CMK (cell line): ENCODE results near the gene NAP1L4.

Experiments
- DNase-seq: peaks from one replicate; pipeline ENCODE4 v3.0.0-alpha.2; 2010; ENCODE audit warnings: low read depth

The NAP1L4 gene

DNA sequence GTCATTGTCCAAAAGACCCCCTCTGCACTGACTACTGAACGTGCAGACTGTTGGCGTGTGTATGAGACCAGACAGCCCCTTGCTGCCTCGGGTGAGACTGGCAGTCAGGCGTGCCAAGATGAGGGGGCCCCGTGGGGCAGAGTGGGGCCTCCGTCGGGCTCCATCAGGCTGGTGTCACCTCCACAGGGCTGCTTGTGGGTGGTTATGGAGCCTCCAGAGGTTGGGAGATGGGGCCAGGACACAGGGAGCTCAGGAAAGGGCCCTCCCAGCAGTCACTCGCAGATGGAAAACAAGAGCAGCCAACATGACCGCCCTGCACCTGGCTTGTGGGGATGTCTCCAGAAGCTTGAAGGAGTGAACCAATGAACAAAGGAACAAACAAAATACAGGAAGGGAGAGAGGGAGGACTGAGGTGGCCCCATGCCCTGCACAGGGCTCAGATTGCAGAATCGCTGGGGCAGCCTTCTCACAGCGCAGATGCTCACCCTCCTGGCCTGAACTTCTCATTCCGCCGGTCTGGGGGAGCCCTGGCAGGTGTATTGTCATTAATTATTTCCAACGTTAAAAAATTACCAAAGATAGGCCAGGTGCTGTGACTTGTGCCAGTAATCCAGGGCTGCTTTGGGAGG, 57.4 kb downstream of the NAP1L4 start:
- DNase-seq, result no peak

DNA sequence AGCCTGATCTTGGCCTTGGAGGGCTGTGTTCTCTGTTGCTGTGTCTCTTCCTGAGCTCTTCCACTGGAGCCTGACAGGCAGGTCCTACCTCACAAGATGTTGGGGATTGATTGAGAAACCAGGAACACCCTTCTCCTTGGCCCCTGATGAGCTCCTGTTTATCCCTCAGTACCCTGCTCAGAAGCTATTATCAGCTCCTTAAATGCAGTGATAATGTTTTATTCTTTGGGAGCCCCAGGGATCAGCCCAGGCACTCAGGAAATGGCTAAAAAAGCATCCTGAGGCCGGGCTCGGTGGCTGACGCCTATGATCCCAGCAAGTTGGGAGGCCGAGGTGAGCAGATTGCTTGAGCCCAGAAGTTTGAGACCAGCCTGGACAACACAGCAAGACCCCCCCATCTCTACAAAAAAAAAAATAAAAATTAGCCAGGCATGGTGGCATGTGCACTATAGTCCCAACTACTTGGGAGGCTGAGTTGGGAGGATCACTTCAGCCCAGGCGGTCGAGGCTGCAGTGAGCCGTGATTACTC, 58.0 kb downstream of the NAP1L4 start:
- DNase-seq, result no peak

DNA sequence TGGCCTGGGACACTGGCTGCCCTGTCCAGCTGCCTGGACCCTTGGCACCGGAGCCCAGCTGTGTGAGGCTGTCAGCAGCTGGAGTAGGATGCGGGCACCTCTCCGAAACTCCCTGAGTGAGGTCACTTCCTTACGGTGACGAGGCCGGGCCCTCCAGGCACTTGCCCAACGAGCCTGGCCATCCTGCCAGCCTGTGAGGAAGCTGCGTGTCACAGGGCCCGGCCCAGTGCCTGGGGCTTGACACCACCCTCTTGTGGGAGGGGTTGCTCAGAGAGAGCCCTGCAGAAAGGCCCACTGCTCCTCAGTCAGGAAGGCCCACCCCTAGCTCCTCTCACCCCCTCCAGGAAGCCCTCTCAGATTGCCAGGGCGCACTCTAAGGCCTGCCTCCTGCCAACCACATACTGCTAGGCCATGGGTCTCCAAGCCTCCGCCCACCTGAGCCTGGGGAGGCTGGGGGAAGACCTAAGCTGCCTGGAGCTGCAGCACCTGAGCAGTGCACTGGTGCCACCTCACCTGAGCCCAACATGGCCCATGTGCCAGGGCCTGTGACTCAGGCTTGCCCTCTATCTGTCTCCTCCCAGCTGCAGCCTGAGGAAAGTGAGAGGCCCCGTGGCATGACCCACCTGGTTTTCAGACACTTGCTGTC, 58.6 kb downstream of the NAP1L4 start:
- DNase-seq, result peak; percentile 42

GRCh38 chr11:2932850-2933251, 59.3 kb downstream of the NAP1L4 start:
- DNase-seq, result no peak

DNA sequence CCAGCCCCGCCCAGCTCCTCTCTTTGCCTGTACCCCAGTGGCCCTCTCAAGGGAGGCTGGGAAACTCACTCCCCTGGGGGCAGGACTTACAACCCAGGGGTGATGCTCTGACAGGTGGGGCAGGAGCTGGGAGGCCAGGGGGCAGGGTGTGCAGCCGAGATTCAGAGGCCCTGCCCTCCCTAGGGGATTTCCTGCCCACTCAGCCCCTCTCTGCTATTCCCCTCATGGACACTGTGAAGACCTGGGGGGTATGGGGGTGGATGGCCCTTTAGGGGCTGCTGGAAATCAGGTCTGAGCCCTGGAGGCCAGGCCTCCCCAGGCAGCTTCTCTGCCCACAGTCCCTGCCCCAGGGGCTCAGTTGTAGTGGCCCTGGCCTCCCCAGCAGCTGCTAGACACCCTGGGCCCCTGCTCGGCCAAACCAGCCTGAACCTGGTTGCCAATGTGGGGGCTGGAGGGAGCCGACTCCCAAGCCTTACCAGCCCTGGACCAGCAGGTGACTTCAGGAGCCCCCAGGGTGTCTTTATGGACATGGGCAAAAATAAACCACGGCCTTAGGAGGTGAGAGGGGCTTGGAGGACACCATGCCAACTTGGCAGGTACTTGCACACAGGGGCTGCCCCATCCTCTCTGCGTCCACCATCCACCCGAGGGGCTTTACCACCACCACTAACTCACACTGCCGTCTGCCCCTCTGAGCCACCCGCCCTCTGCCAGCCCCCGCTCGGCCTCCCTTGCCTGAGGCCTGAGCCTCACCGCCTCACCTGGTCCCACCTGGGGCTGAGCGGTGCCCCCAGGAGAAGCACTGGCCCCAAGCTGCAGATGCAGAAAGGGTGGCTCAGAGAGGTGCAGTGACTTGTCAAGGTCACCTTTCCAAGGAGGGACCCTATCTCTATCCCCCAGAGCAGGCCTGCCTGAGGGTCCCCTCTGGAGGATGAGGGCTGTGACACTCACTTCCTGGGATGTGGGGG, 60.1 kb downstream of the NAP1L4 start:
- no peak for DNase-seq

DNA sequence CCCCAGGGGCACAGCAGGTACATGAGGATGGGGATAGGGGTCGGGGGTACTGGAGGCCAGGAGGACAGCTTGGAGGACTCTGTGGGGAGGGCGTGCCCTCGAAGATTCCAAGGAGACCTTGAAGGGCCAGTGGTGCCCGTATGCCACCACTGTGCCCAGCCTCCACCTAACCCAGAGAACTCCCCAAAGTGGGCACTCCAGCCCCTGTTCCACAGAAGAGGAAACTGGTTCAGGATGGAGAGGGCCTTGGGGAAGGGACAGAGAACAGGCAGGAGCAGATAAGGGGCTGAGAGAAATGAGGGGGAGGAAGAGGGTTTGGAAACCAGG, 60.7 kb downstream of the NAP1L4 start:
- no peak for DNase-seq

DNA sequence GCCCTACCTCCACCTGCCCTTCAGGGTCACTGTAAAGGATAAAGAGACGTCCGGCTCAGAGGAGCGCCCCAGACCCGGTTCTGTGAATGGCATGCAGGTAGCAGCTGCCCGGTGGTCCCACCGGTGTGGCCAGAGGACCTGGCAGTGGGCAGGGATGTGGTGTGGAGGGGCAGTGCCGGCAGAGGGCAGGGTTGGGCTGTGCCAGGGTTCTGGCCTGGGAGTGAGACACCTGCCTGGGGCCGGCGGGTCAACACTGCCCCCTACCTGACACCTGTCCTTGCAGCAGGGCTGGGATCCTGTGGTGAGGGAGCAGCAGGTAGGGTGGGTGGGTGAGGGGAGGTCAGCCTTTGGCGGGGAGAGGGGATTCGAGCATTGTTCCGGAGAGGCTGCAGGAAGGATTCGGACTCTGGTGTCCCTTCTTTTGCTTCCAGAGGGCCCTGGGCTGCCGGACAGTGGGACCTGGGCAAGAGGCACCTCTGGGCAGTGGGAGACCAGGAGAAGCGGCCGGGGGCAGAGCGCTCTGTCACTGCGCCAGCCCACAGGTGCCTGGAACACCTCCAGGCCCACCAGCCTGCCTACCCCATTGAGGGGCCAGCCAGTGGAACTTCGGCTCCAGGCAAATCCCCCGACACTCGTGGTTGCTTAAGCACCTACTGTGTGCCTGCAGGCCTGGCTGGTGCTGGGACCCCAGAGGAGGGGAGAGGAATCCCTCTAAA, 61.3 kb downstream of the NAP1L4 start:
- no peak for DNase-seq

- no peak for DNase-seq
These were observed 62.0 kb downstream of the NAP1L4 start for GRCh38 chr11:2929950-2930703.

GRCh38 chr11:2929531-2929949, 62.6 kb downstream of the NAP1L4 start:
- DNase-seq, result no peak

DNA sequence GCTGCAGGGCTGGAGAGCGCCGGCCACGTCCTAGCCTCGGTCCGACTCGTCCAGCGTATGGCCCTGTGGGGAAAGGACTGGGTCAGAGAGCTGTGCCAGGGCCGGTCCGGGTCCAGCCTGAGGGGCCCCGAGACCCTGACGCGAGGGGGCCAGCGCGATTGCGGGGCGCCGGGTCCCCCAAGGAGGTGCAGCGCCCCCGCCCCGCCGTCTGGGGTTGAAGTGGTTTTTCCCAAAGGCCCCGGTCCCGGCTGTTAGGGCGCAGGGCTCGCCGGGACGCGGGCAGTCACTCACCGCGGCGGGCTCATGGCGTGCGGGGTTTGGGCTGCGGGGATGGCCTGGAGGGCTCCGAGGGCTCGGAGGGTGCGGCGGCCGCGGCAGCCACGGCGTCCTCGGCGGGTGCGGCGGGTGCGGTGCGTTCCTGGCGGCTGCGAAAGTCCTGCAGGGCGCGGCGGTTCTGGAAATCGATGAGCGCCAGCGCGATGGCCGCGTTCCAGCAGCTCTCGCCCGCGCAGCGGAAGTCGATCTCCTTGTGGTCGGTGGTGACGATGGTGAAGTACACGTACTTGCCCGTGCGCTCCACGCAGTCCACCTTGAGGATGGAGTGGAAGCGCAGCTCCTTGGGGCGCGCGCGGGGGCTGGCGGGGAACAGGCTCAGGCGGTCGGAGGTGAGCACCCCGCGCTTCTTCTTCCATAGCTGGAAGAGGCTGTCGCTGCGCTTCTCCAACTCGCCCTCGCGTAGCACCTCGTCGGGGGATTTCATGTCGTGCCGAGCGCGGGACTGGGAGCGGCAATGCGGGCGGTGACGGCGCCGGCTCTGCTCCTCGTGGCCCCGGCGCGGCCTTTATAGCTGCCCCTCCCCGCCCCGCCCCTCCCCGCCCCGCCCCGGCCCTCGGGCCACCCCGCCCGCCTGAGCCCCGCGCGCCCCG, 63.3 kb downstream of the NAP1L4 start, which contains the start of gene PHLDA2:
Gene PHLDA2 (minus strand): TSS at position 816 of the 926 bp plus-strand sequence. CDS start 56 bp downstream, at position 760.
- DNase-seq, result no peak

DNA sequence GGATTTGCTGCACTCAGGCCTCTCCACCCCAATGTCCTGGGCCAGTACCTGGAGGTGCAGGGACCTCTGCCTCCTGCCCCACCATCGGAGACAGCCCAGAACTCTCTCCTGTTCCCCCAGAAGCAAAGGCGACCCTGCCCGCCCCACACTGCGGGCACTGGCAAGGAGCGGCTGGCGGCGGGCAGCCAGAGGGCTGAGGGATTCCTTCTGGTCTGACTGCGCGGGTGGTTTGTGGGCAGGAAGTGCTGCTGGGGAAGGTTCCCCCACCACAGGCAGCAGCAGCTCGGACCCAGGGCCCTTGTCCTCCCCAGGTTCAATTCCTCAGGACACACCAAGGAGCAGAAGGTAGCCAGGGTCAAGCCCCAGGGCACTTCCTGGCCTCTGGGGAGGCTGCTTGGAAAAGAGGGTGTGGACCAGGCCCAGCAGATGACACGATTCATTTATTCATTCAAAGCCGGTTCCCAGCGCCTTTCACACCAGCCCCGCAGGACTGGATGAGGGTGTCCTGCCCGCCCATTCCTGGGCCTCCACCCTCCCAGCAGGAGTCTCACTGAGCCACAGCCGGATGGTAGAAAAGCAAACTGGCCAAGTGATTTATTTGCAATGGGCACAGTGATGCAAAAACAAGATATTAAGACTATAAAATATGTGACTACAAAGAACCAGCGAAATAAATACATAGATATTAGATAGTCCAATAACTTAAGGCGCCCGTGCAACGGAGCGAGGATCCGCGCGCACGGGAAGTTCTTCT, 64.1 kb downstream of the NAP1L4 start:
- no peak for DNase-seq

- no peak for DNase-seq
These were observed 64.9 kb downstream of the NAP1L4 start for GRCh38 chr11:2927121-2927800.

- no peak for DNase-seq
These were observed 65.5 kb downstream of the NAP1L4 start for GRCh38 chr11:2926611-2927051.

- DNase-seq, result no peak
These were observed 67.1 kb downstream of the NAP1L4 start for GRCh38 chr11:2924821-2925675.

GRCh38 chr11:2924381-2924780, 67.7 kb downstream of the NAP1L4 start:
- DNase-seq, result no peak

GRCh38 chr11:2923446-2924375, 68.4 kb downstream of the NAP1L4 start:
- DNase-seq, result no peak

GRCh38 chr11:2922655-2923054, 69.5 kb downstream of the NAP1L4 start:
- DNase-seq, result no peak
